Measurements from ENCODE around the gene AACS.

- TF ChIP-seq CTCF (conservative IDR thresholded peaks at IDR 0.05; ENCODE audit: low read length) (no peak), EZH2phosphoT487 (IDR thresholded peaks at IDR 0.05; ENCODE audit: borderline replicate concordance, low read depth, low read length) (no peak)
These were observed 40.4 kb downstream of the AACS start for GRCh38 chr12:125105600-125105999.
